ENCODE data around the gene SYNE2.
"Not testable (repeated sequence)": the region's sequence is repeated elsewhere in the genome, so short reads cannot be mapped to it uniquely, and the experiment has no call there.

SYNE2 gene

DNA sequence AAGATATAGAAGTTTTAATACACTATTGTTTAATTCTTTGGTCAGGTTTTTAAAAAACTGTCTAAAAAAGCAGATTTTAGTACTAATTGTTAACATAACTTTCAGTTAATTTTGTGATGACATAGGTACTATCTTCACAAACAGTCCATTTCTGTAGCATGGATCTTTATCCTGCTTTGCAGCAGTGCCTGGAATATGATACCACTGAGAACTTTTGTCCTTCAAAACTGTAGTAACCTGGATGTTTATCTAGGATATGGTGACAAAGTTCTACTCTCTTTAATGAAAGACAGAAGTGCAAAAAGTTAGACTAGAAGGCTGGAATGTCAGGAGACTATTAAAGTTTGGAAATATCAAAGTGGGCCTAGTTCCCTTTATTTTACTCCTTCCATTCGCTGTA lies 159.9 kb downstream of the SYNE2 start:
- H3K4me3 ChIP-seq (ENCODE audit: low read depth, low read length), result no peak overlapping the region
- ChIA-PET CTCF (interaction anchor here (1.1 to 7.8 kb wide), 5 partner anchors 9 to 292 kb away, joined by 4 to 124 read pairs (median 24); partner anchors contain the start of gene ESR2), POLR2A (no interaction called here)
- no peak for DNase-seq (ENCODE audit: low read depth, low spot score)
- TF ChIP-seq, protein P1, sequence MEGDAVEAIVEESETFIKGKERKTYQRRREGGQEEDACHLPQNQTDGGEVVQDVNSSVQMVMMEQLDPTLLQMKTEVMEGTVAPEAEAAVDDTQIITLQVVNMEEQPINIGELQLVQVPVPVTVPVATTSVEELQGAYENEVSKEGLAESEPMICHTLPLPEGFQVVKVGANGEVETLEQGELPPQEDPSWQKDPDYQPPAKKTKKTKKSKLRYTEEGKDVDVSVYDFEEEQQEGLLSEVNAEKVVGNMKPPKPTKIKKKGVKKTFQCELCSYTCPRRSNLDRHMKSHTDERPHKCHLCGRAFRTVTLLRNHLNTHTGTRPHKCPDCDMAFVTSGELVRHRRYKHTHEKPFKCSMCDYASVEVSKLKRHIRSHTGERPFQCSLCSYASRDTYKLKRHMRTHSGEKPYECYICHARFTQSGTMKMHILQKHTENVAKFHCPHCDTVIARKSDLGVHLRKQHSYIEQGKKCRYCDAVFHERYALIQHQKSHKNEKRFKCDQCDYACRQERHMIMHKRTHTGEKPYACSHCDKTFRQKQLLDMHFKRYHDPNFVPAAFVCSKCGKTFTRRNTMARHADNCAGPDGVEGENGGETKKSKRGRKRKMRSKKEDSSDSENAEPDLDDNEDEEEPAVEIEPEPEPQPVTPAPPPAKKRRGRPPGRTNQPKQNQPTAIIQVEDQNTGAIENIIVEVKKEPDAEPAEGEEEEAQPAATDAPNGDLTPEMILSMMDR (IDR thresholded peaks at IDR 0.05; ENCODE audit: insufficient read depth, low read length, missing control alignments), result no peak

DNA sequence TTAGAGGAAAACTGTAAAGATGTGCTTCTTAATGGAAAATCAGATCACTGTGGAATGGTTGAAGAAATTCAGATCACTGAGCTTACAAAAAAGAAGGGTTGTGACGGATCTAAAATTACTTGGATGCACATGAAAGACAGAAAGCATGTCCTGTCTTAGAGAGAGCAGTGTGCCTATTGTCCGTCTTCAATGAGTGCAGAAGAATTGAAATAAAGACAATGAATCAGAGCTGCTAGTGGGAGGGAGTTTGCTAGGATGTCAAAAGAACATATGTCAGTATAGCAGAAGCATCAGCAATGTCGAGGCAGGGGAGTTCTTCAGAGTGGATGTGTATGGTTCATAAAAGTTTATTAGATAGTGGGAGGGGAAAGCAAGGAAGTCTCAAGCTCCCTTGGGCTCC lies 172.7 kb downstream of the SYNE2 start:
- CTCF ChIA-PET, result interaction anchor here (0.9 to 7.8 kb wide), 6 partner anchors 14 to 279 kb away, joined by 3 to 47 read pairs (median 6); partner anchors contain the start of gene ESR2
- TF ChIP-seq, protein P1 (IDR thresholded peaks at IDR 0.05; ENCODE audit: insufficient read depth, low read length, missing control alignments), result no peak
- H3K4me3 ChIP-seq (ENCODE audit: low read depth, low read length), result no peak overlapping the region
- no peak for DNase-seq (ENCODE audit: low read depth, low spot score)
- POLR2A ChIA-PET, result no interaction called here

GRCh38 chr14:64026600-64026999 lies 173.8 kb downstream of the SYNE2 start:
- TF ChIP-seq, protein P1 (IDR thresholded peaks at IDR 0.05; ENCODE audit: insufficient read depth, low read length, missing control alignments), result no peak
- no peak for DNase-seq (ENCODE audit: low read depth, low spot score)
- ChIA-PET POLR2A (no interaction called here), CTCF (interaction anchor here (1.2 to 7.8 kb wide), 5 partner anchors 13 to 277 kb away, joined by 3 to 47 read pairs (median 10); no protein-coding TSS in a partner anchor)
- no peak overlapping the region for H3K4me3 ChIP-seq (ENCODE audit: low read depth, low read length)

DNA sequence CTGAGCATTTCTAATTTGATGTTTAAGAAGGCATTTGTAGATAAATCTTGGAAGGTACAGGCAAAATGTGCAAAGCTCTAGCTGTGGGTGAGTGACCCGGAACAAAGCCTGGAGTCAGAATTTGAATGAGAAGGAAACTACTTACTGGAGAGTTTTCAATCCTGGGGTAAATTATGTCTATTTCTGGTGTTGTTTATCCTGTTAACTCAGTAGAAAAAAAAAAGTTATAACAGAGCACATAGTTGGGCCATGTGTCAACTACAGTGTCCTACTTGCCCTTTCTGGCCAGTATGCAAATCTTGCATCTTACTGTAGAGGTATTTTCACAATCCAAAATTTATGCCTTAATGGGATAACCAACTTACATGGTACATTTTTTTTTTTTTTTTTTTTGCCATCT lies 182.3 kb downstream of the SYNE2 start:
- TF ChIP-seq, protein P1 (IDR thresholded peaks at IDR 0.05; ENCODE audit: insufficient read depth, low read length, missing control alignments), result no peak
- no peak overlapping the region for H3K4me3 ChIP-seq (ENCODE audit: low read depth, low read length)
- DNase-seq (ENCODE audit: low read depth, low spot score), result peak; percentile 12
- ChIA-PET POLR2A (no interaction called here), CTCF (interaction anchor here (0.7 to 0.9 kb wide), 3 partner anchors 260 to 268 kb away, joined by 3 to 5 read pairs (median 5); no protein-coding TSS in a partner anchor)

GRCh38 chr14:64037869-64038745 lies 185.3 kb downstream of the SYNE2 start:
- CTCF ChIA-PET, result interaction anchor here (1.5 to 3.6 kb wide), 6 partner anchors 22 to 267 kb away, joined by 5 to 86 read pairs (median 10); partner anchors contain the start of gene ESR2
- POLR2A ChIA-PET; H3K4me3 ChIP-seq (ENCODE audit: low read depth, low read length); DNase-seq (ENCODE audit: low read depth, low spot score): not testable (repeated sequence)

GRCh38 chr14:64038841-64039542 lies 186.2 kb downstream of the SYNE2 start:
- no peak overlapping the region for H3K4me3 ChIP-seq (ENCODE audit: low read depth, low read length)
- TF ChIP-seq, protein P1 (IDR thresholded peaks at IDR 0.05; ENCODE audit: insufficient read depth, low read length, missing control alignments), result no peak
- no peak for DNase-seq (ENCODE audit: low read depth, low spot score)
- ChIA-PET CTCF (interaction anchor here (0.7 to 3.6 kb wide), 22 partner anchors 10 to 298 kb away, joined by 3 to 86 read pairs (median 4); partner anchors contain the start of gene ESR2), POLR2A (no interaction called here)
